ENCODE data around the gene BLID. TPM values are rescaled to one million over a fixed set of nuclear protein-coding genes. Genes with fewer than 3 reads are reported as not detected.

BLID gene
- total RNA-seq, 2 experiments from 2014 or later: not detected

DNA sequence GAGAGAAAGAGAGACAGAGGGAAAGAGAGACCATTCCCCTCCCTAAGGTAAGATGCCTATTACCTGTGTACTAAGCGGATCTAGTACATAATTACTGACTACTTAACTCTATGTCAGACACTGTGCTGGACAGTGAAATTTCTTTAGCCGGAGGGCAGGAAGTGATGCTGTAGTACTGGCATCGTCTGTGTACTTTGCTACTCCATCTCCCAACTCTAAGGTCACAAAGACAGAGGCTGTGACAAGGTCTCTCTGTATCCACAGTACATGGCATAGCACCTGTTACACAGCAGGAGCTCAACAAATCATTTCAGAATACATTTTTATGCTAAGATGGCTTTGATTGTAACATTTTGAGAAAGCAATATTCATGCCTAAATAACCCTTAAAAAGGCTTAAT is 9.0 kb downstream of the BLID start:
- POLR2A ChIA-PET: no interaction called here
- Mint-ChIP-seq H3K4me1 (no peaks in the 10 kb centered on the region), H3K9me3 (no peaks in the 10 kb centered on the region), H3K36me3 (no peaks in the 10 kb centered on the region), H3K27ac (no peak overlapping the region), H3K27me3 (no peaks in the 10 kb centered on the region), H3K4me3 (no peak overlapping the region)
- ATAC-seq (ENCODE audit: low read depth) (no peak), DNase-seq (no peak)

GRCh38 chr11:122105044-122105758 is 10.8 kb downstream of the BLID start:
- no peak for ATAC-seq (ENCODE audit: low read depth)
- no peaks in the 10 kb centered on the region for H3K27me3 Mint-ChIP-seq
- H3K4me3 Mint-ChIP-seq: no peak overlapping the region
- DNase-seq: no peak
- H3K36me3 Mint-ChIP-seq: no peaks in the 10 kb centered on the region
- H3K27ac Mint-ChIP-seq: no peak overlapping the region
- H3K9me3 Mint-ChIP-seq: no peaks in the 10 kb centered on the region
- peaks cover 3% of the 10 kb centered on the region for H3K4me1 Mint-ChIP-seq
- POLR2A ChIA-PET: no interaction called here

DNA sequence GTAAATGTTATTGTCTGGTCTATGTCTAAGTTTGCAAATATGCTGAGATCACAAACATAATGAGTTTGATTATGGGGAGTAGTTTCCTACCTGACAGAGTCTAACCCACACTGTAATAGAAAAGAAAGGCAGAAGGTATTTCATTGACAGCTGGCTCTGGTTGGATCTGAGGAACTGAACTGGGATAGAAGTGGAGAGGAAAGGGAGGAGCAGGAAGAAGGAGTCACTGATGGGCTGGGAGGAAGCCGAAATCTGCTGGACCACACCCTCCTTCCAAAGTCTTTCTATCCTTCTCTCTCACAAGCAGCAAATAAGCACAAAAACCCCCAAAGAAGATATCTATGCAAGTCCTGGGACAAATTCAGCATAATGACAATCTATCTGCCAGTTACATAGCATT is 11.7 kb downstream of the BLID start:
- Mint-ChIP-seq H3K4me3 (no peak overlapping the region), H3K4me1 (peaks cover 7% of the 10 kb centered on the region), H3K36me3 (no peaks in the 10 kb centered on the region), H3K9me3 (no peaks in the 10 kb centered on the region), H3K27ac (no peak overlapping the region), H3K27me3 (no peaks in the 10 kb centered on the region)
- no peak for DNase-seq
- ATAC-seq (ENCODE audit: low read depth): no peak
- POLR2A ChIA-PET: no interaction called here

DNA sequence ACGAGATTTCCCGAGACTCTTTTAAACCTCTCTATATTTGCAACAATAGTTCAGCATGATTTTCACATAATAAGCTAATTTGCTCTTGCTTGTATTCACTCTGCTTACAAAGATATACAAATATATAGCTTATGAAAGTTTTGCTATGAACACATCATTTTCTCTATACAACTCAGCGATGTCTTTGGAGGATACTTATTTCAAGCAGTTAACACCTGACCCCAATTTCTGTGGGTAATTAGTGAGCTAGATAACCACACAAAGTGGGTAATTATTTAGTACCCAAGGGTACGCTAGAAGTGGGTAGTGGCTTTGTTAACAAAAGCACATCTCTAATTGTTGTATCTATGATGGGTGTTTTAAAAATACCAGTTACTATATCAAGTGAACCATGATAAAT is 12.3 kb downstream of the BLID start:
- H3K4me1 Mint-ChIP-seq: peaks cover 7% of the 10 kb centered on the region
- H3K4me3 Mint-ChIP-seq: no peak overlapping the region
- no peaks in the 10 kb centered on the region for H3K36me3 Mint-ChIP-seq
- H3K27ac Mint-ChIP-seq: no peak overlapping the region
- no peaks in the 10 kb centered on the region for H3K9me3 Mint-ChIP-seq
- ATAC-seq (ENCODE audit: low read depth) (no peak), DNase-seq (no peak)
- POLR2A ChIA-PET: no interaction called here
- no peaks in the 10 kb centered on the region for H3K27me3 Mint-ChIP-seq

GRCh38 chr11:122103321-122103720 is 12.7 kb downstream of the BLID start:
- Mint-ChIP-seq H3K9me3 (no peaks in the 10 kb centered on the region), H3K36me3 (no peaks in the 10 kb centered on the region), H3K27me3 (peaks cover under 1% of the 10 kb centered on the region), H3K4me3 (no peak overlapping the region), H3K4me1 (peaks cover 7% of the 10 kb centered on the region), H3K27ac (no peak overlapping the region)
- no peak for DNase-seq
- POLR2A ChIA-PET: no interaction called here
- ATAC-seq (ENCODE audit: low read depth): no peak

DNA sequence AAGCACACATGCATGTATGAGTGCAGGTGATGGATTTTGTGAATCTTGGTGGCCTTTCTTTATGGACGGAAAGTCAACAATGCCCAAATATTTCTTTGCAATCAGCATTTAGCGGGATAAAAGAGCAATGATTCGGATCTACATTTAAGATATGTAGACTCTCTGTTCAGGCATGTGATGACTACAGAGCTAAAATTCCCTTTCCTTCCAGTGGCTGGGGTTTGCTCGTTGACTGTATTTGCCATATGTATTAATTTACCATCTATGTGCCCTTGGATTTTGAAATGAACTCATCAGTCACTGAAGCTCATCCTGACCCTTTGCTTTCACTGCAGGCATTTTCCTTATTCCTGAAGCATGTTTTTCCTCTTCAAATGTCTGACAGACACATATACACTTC is 13.6 kb downstream of the BLID start:
- DNase-seq (no peak), ATAC-seq (ENCODE audit: low read depth) (no peak)
- Mint-ChIP-seq H3K4me1 (peaks cover 7% of the 10 kb centered on the region), H3K27ac (no peak overlapping the region), H3K9me3 (no peaks in the 10 kb centered on the region), H3K4me3 (no peak overlapping the region), H3K27me3 (peaks cover 8% of the 10 kb centered on the region), H3K36me3 (no peaks in the 10 kb centered on the region)
- POLR2A ChIA-PET: no interaction called here

DNA sequence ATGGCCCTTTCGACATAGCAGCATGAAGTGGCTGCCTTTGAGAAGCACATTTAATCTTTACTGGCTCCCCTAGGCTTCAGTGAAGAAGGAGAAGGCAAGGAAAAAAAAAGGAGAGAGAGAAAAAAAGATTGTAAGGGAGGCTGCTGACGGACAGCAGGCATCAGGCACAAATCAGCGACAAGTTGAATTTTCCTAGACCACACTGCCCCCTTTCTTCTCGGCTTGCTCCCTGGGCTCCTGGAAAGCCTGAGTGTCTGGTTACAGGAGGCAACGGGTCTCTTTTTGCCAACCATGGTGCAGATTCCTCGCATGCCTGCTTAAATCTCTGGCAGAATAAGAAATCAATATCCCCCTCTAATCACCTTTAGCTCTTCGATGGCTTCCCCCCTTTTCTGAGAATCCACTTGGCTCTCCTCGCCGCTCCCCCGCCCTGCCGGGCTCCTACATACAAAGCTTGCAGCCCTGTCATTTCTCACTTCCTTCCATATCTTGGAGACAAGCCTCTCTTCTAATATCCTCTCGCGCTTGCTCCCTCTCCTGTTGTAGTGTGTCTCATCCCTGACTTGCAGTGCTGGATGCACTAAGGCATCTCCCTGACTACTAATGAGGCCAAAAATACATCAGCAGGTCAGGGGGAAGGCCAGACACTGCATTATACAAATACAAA is 14.3 kb downstream of the BLID start:
- POLR2A ChIA-PET: no interaction called here
- no peaks in the 10 kb centered on the region for H3K36me3 Mint-ChIP-seq
- peaks cover 7% of the 10 kb centered on the region for H3K4me1 Mint-ChIP-seq
- no peak for DNase-seq
- no peak for ATAC-seq (ENCODE audit: low read depth)
- H3K9me3 Mint-ChIP-seq: no peaks in the 10 kb centered on the region
- no peak overlapping the region for H3K4me3 Mint-ChIP-seq
- H3K27ac Mint-ChIP-seq: no peak overlapping the region
- peaks cover 12% of the 10 kb centered on the region for H3K27me3 Mint-ChIP-seq

DNA sequence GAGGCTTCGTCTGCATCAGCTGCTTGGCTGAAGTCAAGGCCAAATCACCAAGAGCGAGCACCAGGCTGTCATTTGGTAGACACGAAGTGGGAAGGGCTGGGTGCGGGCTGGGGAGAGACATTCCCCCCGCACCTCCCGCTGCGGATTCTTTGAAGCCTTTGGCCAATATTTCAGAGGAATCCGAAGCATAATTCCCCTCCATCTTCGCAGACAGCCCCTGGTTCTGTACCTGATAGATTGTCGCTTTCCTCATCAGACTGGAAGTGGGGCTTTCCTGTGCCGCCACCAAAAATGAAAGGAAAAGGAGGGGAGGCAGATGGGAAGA is 15.3 kb downstream of the BLID start:
- ATAC-seq (ENCODE audit: low read depth) (no peak), DNase-seq (no peak)
- H3K9me3 Mint-ChIP-seq: no peaks in the 10 kb centered on the region
- POLR2A ChIA-PET: interaction anchor here (0.7 kb wide), 1 partner anchor 631 kb away, joined by 5 read pairs; no protein-coding TSS in a partner anchor
- peaks cover 14% of the 10 kb centered on the region for H3K27me3 Mint-ChIP-seq
- H3K36me3 Mint-ChIP-seq: no peaks in the 10 kb centered on the region
- peaks cover 7% of the 10 kb centered on the region for H3K4me1 Mint-ChIP-seq
- peak overlapping the region; percentile 56 for H3K4me3 Mint-ChIP-seq
- no peak overlapping the region for H3K27ac Mint-ChIP-seq

DNA sequence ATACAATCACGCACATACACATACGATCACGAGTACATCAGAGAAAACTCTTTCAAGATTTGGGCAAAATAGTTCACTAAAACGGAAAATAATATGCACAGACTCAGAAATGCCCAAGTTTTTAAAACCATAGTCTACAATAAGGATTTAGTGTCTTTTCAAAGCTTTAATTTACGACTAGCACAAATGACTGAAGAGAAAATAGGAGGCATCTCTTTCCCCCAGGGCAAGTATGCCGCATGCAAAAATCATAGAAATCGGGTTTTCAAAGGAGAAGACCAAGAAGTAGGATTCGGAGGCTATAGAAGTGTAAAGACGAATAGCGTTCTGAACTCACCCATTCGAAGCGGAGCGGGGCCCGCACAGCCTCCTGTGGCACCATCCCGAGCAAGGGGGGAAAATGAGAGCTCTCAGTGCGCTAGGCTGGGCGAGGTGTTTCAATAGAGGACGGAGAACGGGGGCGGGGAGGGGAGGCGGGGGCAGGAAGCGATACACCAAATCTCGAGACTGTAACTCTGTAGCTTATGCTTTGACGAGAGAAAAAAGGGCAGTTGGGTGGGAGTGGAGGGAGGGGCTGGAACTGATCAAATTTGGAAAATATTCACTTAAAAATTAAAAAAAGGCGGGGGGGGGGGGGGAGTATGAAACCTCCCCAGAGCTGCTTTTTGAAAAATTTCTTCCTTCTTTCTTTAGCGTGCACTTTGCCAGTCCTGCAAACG is 15.8 kb downstream of the BLID start:
- no peak for DNase-seq
- no peaks in the 10 kb centered on the region for H3K9me3 Mint-ChIP-seq
- H3K27me3 Mint-ChIP-seq: peaks cover 14% of the 10 kb centered on the region
- H3K27ac Mint-ChIP-seq: no peak overlapping the region
- POLR2A ChIA-PET: interaction anchor here (0.7 kb wide), 1 partner anchor 631 kb away, joined by 5 read pairs; no protein-coding TSS in a partner anchor
- H3K4me3 Mint-ChIP-seq: peak overlapping the region; percentile 56
- no peaks in the 10 kb centered on the region for H3K36me3 Mint-ChIP-seq
- no peak for ATAC-seq (ENCODE audit: low read depth)
- H3K4me1 Mint-ChIP-seq: peaks cover 7% of the 10 kb centered on the region

DNA sequence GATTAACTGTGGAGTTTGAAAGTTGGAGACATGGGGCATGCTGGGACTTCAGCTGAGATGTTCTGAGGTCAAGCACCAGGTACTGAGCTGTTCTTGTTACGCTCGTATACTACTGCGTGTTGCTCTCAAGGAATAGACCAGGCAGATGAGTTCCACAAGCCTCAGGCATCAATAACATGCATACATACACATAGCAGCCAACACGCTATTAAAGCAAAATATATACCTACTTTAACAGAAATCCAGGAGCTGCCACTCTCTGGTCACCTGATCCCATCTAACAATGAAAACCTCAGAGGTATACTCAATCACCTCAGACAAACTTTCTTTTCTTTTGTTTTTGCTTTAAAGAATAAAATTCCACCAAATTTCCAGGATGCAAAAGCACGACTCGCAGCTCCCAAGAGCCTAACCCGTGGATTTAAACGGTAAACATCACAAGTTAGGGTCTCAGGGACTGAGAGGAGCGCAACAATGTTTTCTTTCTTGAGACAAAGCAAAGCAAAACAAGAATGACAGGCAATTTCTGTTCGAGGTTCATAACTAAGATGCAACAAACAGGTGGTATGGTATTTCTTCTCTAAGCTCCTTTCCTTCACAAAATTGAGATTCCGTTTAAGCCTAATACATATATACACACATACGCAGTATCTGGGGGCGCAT is 16.5 kb downstream of the BLID start:
- H3K27me3 Mint-ChIP-seq: peaks cover 14% of the 10 kb centered on the region
- peaks cover 7% of the 10 kb centered on the region for H3K4me1 Mint-ChIP-seq
- ATAC-seq (ENCODE audit: low read depth) (no peak), DNase-seq (no peak)
- POLR2A ChIA-PET: no interaction called here
- H3K27ac Mint-ChIP-seq: no peak overlapping the region
- no peaks in the 10 kb centered on the region for H3K36me3 Mint-ChIP-seq
- H3K9me3 Mint-ChIP-seq: no peaks in the 10 kb centered on the region
- H3K4me3 Mint-ChIP-seq: no peak overlapping the region

GRCh38 chr11:122098261-122098980 is 17.6 kb downstream of the BLID start:
- ATAC-seq (ENCODE audit: low read depth) (no peak), DNase-seq (no peak)
- Mint-ChIP-seq H3K4me1 (peaks cover 7% of the 10 kb centered on the region), H3K27me3 (peaks cover 14% of the 10 kb centered on the region), H3K9me3 (no peaks in the 10 kb centered on the region), H3K36me3 (no peaks in the 10 kb centered on the region), H3K4me3 (no peak overlapping the region), H3K27ac (no peak overlapping the region)
- POLR2A ChIA-PET: no interaction called here

- POLR2A ChIA-PET: no interaction called here
- no peak for ATAC-seq (ENCODE audit: low read depth)
- H3K27me3 Mint-ChIP-seq: peaks cover 14% of the 10 kb centered on the region
- no peak overlapping the region for H3K4me3 Mint-ChIP-seq
- no peaks in the 10 kb centered on the region for H3K36me3 Mint-ChIP-seq
- no peak for DNase-seq
- H3K9me3 Mint-ChIP-seq: no peaks in the 10 kb centered on the region
- H3K4me1 Mint-ChIP-seq: peaks cover 7% of the 10 kb centered on the region
- H3K27ac Mint-ChIP-seq: no peak overlapping the region
Measured at GRCh38 chr11:122097419-122098001, 18.5 kb downstream of the BLID start.

Data from activated naive CD8-positive, alpha-beta T cell treated with anti-CD3 and anti-CD28 coated beads, Interleukin-2, amount 10 ng/mL, durations not matched to agents 7 days and 5 days (primary cell).